Eye (tissue), 1 donor: ENCODE data around the gene RAD18.

Experiments used
- DNase-seq: peaks from one replicate; pipeline ENCODE4 v3.0.0-alpha.2; 2015

The RAD18 gene

DNA sequence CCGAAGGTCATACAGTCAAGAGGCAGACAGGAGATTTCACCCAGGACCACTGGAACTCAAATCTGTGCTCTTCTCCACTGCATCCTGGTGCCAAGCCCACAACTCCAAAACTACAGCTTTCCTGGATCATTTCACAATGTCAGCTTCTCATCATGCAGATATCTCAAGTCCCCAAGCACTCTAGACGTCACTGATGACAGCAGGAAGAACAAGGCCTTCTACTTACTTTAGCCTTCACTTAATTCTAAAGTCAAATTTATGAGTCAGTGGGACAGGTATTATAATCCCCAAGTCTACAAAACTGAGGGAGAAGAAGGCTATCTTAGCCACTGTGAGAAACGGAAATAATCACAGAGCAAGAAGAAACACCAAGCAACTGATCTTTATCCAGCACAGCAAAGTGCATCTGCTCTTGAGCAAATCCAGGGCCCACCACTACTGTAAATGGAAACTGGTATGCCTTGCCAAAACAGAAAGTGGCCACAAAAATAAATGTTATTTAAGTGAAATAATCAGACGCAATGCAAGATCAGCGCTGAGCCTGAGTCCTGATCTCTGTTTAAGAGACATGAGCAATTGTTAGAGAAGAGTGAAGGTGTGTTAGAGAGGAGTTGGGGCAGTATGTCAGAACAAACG is 928 bp downstream of the RAD18 start:
- peak; percentile 27 for DNase-seq

DNA sequence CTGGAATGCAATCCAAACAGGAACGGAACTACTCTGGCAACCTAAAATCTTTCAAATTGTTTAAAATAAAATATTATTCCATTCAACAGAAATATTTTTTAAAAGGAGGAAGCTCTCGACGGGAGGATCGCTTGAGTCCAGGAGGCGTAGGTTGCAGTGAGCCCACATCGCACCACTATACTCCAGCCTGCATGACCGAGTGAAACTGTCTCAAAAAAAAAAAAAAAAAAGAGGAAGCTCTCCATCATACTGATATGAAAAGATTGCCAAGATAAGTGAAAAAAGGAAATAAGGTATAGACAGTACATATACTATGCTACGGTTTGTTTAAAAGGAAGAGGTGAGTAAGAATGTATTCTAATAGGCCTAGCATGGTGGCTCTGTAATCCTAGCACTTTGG is 3.6 kb downstream of the RAD18 start:
- no peak for DNase-seq

DNA sequence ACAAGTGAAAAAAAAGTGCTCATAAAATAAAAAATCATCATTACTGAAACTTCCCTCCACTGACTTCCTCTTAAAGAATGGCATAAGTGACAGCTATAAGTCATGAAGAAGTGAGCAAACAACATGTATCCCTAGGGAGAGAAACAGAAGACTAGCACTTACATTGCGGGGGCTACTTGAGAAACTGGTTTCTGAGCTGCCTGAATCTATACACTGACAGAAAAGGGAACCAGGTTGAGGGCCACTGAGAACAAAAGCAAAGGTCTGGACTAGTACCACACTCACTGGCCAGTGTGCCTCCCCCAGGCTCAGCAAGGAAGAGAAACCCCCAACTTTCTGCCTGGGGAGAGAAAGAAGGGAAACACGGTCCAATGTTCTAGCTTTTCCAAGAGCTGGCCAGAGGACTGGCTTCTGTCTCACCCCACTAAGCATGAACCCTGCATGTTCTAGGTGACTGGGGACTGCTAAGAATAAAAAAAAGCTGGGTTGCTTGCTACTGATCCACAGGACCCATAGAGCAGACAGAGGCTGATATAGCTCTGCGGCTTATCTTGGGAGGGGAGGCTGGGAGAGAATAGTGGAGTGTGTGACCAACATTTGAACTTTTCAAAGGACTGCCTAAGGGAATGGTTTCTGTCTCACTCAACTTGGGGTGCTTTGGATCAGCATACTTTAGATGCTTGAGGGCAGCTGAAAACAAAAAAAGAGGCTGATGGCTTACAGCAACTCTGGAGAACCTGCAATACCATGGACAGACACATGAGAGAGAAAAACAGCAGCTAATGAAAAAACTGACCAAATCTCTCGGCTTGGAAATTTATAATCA is 8.1 kb downstream of the RAD18 start:
- no peak for DNase-seq

- DNase-seq, result no peak
Observed at GRCh38 chr3:8953313-8953712, 10.0 kb downstream of the RAD18 start.

DNA sequence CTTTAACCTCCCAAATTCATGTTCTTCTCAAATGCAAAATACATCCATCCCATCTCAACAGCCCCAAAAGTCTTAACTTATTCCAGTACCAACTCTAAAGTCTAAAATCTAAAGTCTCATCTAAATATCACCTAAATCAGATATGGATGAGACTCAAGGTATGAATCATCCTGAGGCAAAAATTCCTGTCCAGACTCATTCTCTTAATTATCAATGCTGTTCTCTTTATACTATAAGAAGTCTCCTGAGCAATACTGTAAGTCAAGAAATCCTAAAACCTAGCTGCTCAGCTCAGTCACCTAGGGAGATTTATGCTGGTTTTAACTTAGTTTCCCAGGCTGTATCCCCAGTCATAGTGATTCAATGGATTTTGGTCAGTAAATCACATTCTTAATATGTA is 11.1 kb downstream of the RAD18 start:
- no peak for DNase-seq

DNA sequence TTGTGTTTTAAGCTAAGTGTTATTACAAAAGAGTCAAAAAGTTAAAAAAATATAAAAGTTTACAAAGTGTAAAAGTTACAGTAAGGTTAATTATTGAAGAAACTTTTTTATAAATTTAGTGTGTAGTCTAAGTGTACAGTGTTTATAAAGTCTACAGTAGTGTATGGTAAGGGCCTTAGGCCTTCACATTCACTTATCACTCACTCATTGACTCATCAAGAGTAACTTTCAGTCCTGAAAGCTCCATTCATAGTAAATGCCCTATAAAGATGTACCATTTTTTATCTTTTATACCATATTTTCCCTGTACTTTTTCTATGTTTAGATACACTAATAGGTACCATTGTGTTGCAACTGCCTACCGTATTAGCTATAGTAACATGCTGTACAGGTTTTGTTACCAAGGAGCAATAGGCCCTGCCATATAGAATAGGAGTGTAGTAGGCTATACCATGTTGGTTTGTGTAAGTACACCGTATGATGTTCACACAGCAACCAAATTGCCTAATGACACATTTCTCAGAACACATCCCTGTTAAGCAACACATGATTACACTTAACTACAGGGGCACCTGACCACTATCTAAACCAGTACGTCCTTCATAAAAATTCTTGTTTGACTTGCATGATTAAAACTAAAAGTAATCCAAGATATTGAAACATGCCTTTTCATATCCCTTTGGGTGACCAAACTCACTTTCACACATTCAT is 17.2 kb downstream of the RAD18 start:
- no peak for DNase-seq

DNA sequence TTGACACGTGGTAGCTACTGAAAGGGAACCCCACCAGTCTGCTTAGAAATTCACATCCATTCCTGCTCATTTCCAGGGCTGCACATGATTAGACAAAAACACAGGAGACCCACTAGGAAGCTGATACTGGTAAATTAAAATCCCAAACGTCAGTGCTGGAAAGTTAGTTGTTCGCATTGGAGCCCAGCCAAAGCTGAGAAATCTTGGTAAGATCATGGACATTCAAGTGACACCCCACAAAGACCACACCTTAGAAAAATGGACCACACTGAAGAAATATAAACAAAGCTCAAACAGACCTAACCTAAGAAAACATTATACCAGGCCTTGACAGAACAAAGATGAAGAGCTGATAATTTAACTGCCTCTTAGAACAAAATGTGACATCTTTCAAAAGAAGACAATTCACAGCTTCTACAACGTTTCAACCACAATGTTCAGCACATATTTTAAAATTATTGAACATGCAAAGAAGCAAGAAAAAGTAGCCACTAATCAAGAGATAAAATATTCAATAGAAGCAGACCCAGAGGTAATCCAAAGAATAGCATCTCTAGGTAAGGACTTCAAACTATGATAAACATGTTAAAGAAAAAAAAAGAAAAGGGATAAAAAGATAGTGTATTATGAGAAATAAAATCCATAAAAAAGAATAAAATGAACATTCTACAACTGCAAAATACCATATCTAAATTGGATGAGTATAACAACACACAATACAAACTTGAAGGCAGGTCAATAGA is 20.4 kb downstream of the RAD18 start:
- DNase-seq, result no peak

DNA sequence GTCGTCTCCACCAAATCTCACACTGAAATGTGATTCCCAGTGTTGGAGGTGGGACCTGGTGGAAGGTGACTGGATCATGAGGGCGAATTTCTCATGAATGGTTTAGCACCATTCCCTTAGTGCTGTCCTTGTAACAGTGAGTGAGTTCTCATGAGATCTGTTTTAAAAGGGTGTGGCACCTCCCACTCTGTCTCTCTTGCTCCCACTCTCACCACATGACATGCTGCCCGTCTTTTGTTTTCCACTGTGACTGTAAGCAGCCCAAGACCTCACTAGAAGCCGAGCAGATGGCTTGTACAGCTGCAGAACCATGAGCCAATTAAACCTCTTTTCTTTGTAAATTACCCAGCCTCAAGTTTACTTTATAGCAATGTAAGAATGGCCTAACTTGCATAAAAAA is 21.2 kb downstream of the RAD18 start:
- DNase-seq, result no peak

GRCh38 chr3:8938021-8938420 is 25.3 kb downstream of the RAD18 start:
- DNase-seq, result no peak

DNA sequence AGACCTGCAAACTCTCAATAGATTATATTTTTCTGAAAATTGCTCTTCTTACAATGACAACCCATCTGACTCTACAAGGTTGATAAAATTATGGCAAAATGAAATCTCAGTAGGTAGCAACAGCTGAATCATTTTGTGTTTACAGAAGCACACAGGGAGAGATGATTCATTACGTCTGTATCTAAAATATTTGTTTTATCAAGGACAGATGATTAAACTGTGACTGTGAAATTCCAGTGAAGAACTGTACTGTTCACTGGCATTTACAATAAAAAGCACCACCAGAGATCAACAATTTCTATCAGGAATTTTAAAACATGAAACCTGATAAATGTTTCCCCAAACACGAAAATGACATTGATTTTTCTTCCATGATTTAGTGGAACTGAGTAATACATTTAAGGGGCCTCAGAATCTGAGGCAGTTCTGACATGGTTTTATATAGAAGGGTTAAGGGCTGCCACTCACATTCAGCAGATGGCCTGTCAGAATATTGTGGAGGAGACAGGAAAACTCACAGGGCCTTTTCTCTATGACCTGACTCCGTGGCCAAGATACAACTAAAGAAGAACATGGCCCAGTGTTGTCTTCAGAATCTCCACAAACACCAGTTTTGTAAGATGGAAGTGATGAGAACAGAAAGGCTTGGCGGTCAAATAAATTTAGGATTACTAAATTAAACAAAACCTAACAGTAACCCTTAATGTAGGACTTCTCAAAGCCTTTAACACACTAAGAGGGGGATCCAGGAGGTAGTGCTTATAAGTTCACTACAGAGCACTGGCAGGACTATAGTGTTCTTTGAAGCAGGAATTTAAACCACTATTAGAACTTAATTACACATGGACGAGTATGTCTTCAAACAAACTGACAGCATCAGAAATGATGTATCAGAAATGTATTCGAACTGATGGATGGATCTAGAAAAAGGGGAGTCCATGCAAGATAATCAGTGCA is 25.9 kb downstream of the RAD18 start:
- no peak for DNase-seq

- no peak for DNase-seq
Observed at GRCh38 chr3:8932507-8932906, 30.8 kb downstream of the RAD18 start.

GRCh38 chr3:8931342-8931741 is 31.9 kb downstream of the RAD18 start:
- no peak for DNase-seq

- no peak for DNase-seq
Observed at GRCh38 chr3:8929860-8930259, 33.4 kb downstream of the RAD18 start.

- DNase-seq, result no peak
Observed at GRCh38 chr3:8914491-8914890, 48.8 kb downstream of the RAD18 start.

GRCh38 chr3:8911781-8912180 is 51.5 kb downstream of the RAD18 start:
- DNase-seq, result no peak

- no peak for DNase-seq
Observed at GRCh38 chr3:8909160-8909559, 54.1 kb downstream of the RAD18 start.

- DNase-seq, result no peak
Observed at GRCh38 chr3:8903191-8903590, 60.1 kb downstream of the RAD18 start.

GRCh38 chr3:8900869-8901268 is 62.4 kb downstream of the RAD18 start:
- DNase-seq, result no peak

DNA sequence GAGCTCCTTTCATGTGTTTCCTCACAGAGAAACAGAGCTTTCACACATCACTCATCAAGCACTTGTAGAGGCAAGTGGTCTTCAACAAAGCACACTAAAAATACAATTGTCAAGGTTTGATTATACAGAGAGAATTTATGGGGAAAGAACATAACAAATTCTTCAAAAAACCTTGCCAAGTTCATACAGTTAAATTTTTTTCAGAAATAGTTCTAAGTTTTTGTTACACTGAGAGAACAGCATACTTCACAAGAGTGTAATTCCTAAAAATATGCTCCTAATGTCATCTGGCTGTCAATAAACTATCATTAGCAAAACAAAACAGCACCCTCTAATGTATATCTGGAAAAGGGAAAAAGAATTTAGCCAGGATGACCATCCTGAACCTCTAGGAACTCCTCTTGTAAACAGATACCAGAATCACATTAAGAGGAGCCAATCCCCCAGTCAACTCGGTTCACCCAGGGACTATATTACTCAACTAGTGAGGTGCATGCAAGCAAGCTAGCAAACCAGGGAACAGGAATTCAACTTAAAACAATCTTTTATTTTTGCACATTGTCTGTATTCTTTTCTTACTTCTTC is 63.3 kb downstream of the RAD18 start:
- DNase-seq, result no peak

GRCh38 chr3:8895829-8896228 is 67.4 kb downstream of the RAD18 start:
- DNase-seq, result no peak

DNA sequence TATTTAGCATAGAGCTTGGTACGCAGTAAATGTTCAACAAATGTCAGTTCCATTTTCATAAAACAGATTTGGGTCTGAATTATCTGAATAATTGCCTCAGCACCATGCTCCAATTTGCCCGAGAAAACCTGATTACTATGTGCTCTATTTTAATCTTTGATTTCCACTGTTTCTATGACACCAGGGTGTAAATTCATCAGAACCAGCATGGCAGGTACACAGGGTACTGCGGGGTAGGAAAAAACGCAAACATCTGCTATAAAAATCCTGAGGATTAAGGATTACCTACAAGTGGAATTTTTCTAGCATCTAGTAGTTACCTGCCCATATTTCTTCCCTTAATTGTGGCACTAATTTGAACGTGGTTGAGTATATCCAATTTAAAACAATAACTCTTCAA is 70.3 kb downstream of the RAD18 start:
- no peak for DNase-seq

- DNase-seq, result no peak
Observed at GRCh38 chr3:8891774-8892173, 71.5 kb downstream of the RAD18 start.
